RWPE2 (cell line): ENCODE results near the gene KDM4D.

Experiments used
- ATAC-seq: fragments of 200-7000 bp; cut with Tn5 transposase; 3 replicates; pipeline ENCODE4 v1.9.1; 2021; ENCODE audit warnings: low read depth
- DNase-seq: peaks from one replicate; pipeline ENCODE4 v3.0.0-alpha.2; 2020; ENCODE audit warnings: low spot score
- H3K27ac ChIP-seq: fragments of 450-650 bp; 2 replicates; pipeline ENCODE4 v1.5.1; 2017; ENCODE audit warnings: mild to moderate bottlenecking; ENCODE audit not compliant: poor library complexity, severe bottlenecking
- H3K27me3 ChIP-seq: fragments of 250-450 bp; sonication (Bioruptor Pico); 2 replicates; pipeline ENCODE4 v1.5.1; 2021; ENCODE audit warnings: mild to moderate bottlenecking, moderate library complexity; ENCODE audit not compliant: insufficient read depth, poor library complexity, severe bottlenecking
- H3K36me3 ChIP-seq: fragments of 250-450 bp; sonication (Bioruptor Pico); 2 replicates; pipeline ENCODE4 v1.5.1; 2020; ENCODE audit warnings: low read depth, mild to moderate bottlenecking, moderate library complexity
- H3K4me1 ChIP-seq: fragments of 250-450 bp; sonication (Bioruptor Pico); 2 replicates; pipeline ENCODE4 v1.5.1; 2021; ENCODE audit warnings: mild to moderate bottlenecking, moderate library complexity; ENCODE audit not compliant: insufficient read depth, poor library complexity, severe bottlenecking
- H3K4me3 ChIP-seq: fragments of 250-450 bp; sonication (Bioruptor Pico); 2 replicates; pipeline ENCODE4 v1.5.1; 2021; ENCODE audit warnings: mild to moderate bottlenecking, moderate library complexity; ENCODE audit not compliant: severe bottlenecking
- H3K9me3 ChIP-seq: fragments of 250-450 bp; sonication (Bioruptor Pico); 2 replicates; pipeline ENCODE4 v1.5.1; 2021; ENCODE audit warnings: mild to moderate bottlenecking, moderate library complexity; ENCODE audit not compliant: severe bottlenecking
- TF ChIP-seq, protein P1 (sequence below): fragments of 450-650 bp; IDR thresholded peaks from one replicate; pipeline ENCODE4 v1.5.1; 2017; ENCODE audit warnings: mild to moderate bottlenecking, moderate library complexity; ENCODE audit not compliant: poor library complexity, severe bottlenecking

KDM4D gene

GRCh38 chr11:94939346-94939745, 34.2 kb upstream of the KDM4D start:
- no peak overlapping the region for H3K4me3 ChIP-seq
- DNase-seq (no peak), ATAC-seq (no peak)
- H3K27ac ChIP-seq, result no peak overlapping the region
- no peaks in the 10 kb centered on the region for H3K9me3 ChIP-seq
- no peaks in the 10 kb centered on the region for H3K27me3 ChIP-seq
- TF ChIP-seq, protein P1, sequence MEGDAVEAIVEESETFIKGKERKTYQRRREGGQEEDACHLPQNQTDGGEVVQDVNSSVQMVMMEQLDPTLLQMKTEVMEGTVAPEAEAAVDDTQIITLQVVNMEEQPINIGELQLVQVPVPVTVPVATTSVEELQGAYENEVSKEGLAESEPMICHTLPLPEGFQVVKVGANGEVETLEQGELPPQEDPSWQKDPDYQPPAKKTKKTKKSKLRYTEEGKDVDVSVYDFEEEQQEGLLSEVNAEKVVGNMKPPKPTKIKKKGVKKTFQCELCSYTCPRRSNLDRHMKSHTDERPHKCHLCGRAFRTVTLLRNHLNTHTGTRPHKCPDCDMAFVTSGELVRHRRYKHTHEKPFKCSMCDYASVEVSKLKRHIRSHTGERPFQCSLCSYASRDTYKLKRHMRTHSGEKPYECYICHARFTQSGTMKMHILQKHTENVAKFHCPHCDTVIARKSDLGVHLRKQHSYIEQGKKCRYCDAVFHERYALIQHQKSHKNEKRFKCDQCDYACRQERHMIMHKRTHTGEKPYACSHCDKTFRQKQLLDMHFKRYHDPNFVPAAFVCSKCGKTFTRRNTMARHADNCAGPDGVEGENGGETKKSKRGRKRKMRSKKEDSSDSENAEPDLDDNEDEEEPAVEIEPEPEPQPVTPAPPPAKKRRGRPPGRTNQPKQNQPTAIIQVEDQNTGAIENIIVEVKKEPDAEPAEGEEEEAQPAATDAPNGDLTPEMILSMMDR, result no peak
- H3K36me3 ChIP-seq, result no peaks in the 10 kb centered on the region
- H3K4me1 ChIP-seq, result no peaks in the 10 kb centered on the region

DNA sequence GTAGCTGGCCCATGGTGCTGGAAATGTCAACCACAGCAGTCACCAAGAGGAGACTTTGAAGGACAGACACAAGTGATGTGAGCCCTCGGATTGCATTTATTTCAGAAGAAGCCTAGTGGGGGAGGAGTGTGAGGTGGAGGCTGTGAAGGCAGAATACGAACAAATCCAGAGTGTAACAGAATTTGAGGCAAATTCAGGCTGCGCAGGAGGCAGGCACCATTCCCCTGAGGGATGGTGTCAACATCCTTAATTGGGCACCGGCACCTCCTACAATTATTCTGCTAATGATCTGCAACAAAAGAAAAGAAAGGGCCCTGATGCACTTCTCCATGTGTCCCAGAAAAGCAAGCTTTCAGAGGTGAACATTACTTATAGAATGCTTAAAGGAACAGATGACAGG, 32.4 kb upstream of the KDM4D start:
- no peak overlapping the region for H3K27ac ChIP-seq
- H3K4me1 ChIP-seq, result no peaks in the 10 kb centered on the region
- no peaks in the 10 kb centered on the region for H3K27me3 ChIP-seq
- no peak for DNase-seq
- H3K9me3 ChIP-seq, result no peaks in the 10 kb centered on the region
- ATAC-seq, result no peak
- TF ChIP-seq, protein P1, result no peak
- H3K4me3 ChIP-seq, result no peak overlapping the region
- H3K36me3 ChIP-seq, result no peaks in the 10 kb centered on the region

DNA sequence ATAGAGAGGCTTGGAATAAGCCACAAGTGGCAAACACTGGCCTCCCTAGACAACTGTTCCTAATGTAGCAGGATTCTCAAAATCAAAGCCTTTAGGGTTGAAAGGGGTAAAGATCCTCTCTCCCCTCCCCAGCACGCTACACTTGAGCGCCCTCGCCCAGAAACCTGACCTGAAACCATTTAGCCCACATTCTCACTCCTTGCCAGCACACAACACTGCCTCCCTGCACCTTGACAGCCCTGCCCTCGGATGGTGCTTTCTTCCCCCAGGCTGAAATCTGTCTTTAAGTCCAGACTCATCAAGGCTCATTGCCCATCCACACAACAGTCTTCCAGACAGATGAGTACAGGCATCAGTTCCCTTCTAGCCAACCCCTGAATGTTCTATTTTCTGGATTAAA, 26.7 kb upstream of the KDM4D start:
- Histone ChIP-seq H3K4me3 (no peak overlapping the region), H3K36me3 (no peaks in the 10 kb centered on the region), H3K4me1 (no peaks in the 10 kb centered on the region), H3K9me3 (no peaks in the 10 kb centered on the region), H3K27me3 (no peaks in the 10 kb centered on the region), H3K27ac (no peak overlapping the region)
- no peak for DNase-seq
- TF ChIP-seq, protein P1, result no peak
- ATAC-seq, result no peak

- Histone ChIP-seq H3K9me3 (no peaks in the 10 kb centered on the region), H3K36me3 (no peaks in the 10 kb centered on the region), H3K4me3 (no peak overlapping the region), H3K27ac (no peak overlapping the region), H3K4me1 (no peaks in the 10 kb centered on the region), H3K27me3 (no peaks in the 10 kb centered on the region)
- no peak for DNase-seq
- ATAC-seq, result no peak
- TF ChIP-seq, protein P1, result no peak
Observed at GRCh38 chr11:94948070-94948617, 25.4 kb upstream of the KDM4D start.

GRCh38 chr11:94954753-94955152, 18.8 kb upstream of the KDM4D start:
- ATAC-seq, result no peak
- Histone ChIP-seq H3K4me1 (no peaks in the 10 kb centered on the region), H3K4me3 (no peak overlapping the region)

More at GRCh38 chr11:94954753-94955152, 18.8 kb upstream of the KDM4D start:
- H3K9me3 ChIP-seq, result no peaks in the 10 kb centered on the region
- H3K27me3 ChIP-seq, result no peaks in the 10 kb centered on the region
- no peak overlapping the region for H3K27ac ChIP-seq
- no peaks in the 10 kb centered on the region for H3K36me3 ChIP-seq
- TF ChIP-seq, protein P1, result no peak
- no peak for DNase-seq
